ENCODE measurements around the gene PPFIBP2. TPM values are rescaled to one million over a fixed set of nuclear protein-coding genes. Genes with fewer than 3 reads are reported as not detected.

Gene PPFIBP2
- total RNA-seq, 1 donor from 2014 or later: 65.8 TPM

- Histone ChIP-seq H3K27ac (ENCODE audit: low read depth, low read length) (peak overlapping the region; percentile 13), H3K36me3 (ENCODE audit: control insufficient read depth in 3 of 3, insufficient read depth in 3 of 3, low read length in 3 of 3) (peaks cover 16 to 21% (median 18%) of the 10 kb centered on the region in 3 donors), H3K27me3 (ENCODE audit: control insufficient read depth in 3 of 3, insufficient read depth in 3 of 3, low read length in 3 of 3) (no peaks in the 10 kb centered on the region), H3K4me3 (ENCODE audit: low read length in 3 of 3) (no peak overlapping the region), H3K9ac (ENCODE audit: low read depth in 1 of 3, low read length in 3 of 3) (no peak overlapping the region), H3K4me1 (ENCODE audit: control insufficient read depth in 3 of 3, insufficient read depth in 3 of 3, low read length in 3 of 3) (peaks cover 0 to 29% (median 15%) of the 10 kb centered on the region in 3 donors), H3K9me3 (ENCODE audit: control insufficient read depth in 3 of 3, low read length in 3 of 3) (no peaks in the 10 kb centered on the region)
Observed at GRCh38 chr11:7612056-7612660, 98.4 kb downstream of the PPFIBP2 start.

GRCh38 chr11:7612661-7613393 is 99.0 kb downstream of the PPFIBP2 start:
- H3K36me3 ChIP-seq (ENCODE audit: control insufficient read depth in 3 of 3, insufficient read depth in 3 of 3, low read length in 3 of 3): peaks cover 18 to 27% (median 21%) of the 10 kb centered on the region in 3 donors
- H3K9me3 ChIP-seq (ENCODE audit: control insufficient read depth in 3 of 3, low read length in 3 of 3): no peaks in the 10 kb centered on the region
- H3K4me3 ChIP-seq (ENCODE audit: low read length in 3 of 3): no peak overlapping the region
- H3K27me3 ChIP-seq (ENCODE audit: control insufficient read depth in 3 of 3, insufficient read depth in 3 of 3, low read length in 3 of 3): no peaks in the 10 kb centered on the region
- peak overlapping the region; percentile 13 for H3K27ac ChIP-seq (ENCODE audit: low read depth, low read length)
- H3K9ac ChIP-seq (ENCODE audit: low read depth in 1 of 3, low read length in 3 of 3): peak overlapping the region in 1 of 3 donors; percentile 10
- peaks cover 0 to 29% (median 15%) of the 10 kb centered on the region in 3 donors for H3K4me1 ChIP-seq (ENCODE audit: control insufficient read depth in 3 of 3, insufficient read depth in 3 of 3, low read length in 3 of 3)

GRCh38 chr11:7613394-7613720 is 99.6 kb downstream of the PPFIBP2 start:
- no peak overlapping the region for H3K27ac ChIP-seq (ENCODE audit: low read depth, low read length)
- peaks cover 0 to 31% (median 15%) of the 10 kb centered on the region in 3 donors for H3K4me1 ChIP-seq (ENCODE audit: control insufficient read depth in 3 of 3, insufficient read depth in 3 of 3, low read length in 3 of 3)
- peaks cover 20 to 32% (median 21%) of the 10 kb centered on the region in 3 donors for H3K36me3 ChIP-seq (ENCODE audit: control insufficient read depth in 3 of 3, insufficient read depth in 3 of 3, low read length in 3 of 3)
- H3K4me3 ChIP-seq (ENCODE audit: low read length in 3 of 3): no peak overlapping the region
- peak overlapping the region in 1 of 3 donors; percentile 10 for H3K9ac ChIP-seq (ENCODE audit: low read depth in 1 of 3, low read length in 3 of 3)
- H3K9me3 ChIP-seq (ENCODE audit: control insufficient read depth in 3 of 3, low read length in 3 of 3): no peaks in the 10 kb centered on the region
- no peaks in the 10 kb centered on the region for H3K27me3 ChIP-seq (ENCODE audit: control insufficient read depth in 3 of 3, insufficient read depth in 3 of 3, low read length in 3 of 3)

GRCh38 chr11:7614656-7615055 is 100.9 kb downstream of the PPFIBP2 start:
- Histone ChIP-seq H3K36me3 (ENCODE audit: control insufficient read depth in 3 of 3, insufficient read depth in 3 of 3, low read length in 3 of 3) (peaks cover 20 to 38% (median 21%) of the 10 kb centered on the region in 3 donors), H3K9ac (ENCODE audit: low read depth in 1 of 3, low read length in 3 of 3) (no peak overlapping the region), H3K4me3 (ENCODE audit: low read length in 3 of 3) (no peak overlapping the region), H3K27me3 (ENCODE audit: control insufficient read depth in 3 of 3, insufficient read depth in 3 of 3, low read length in 3 of 3) (no peaks in the 10 kb centered on the region), H3K9me3 (ENCODE audit: control insufficient read depth in 3 of 3, low read length in 3 of 3) (no peaks in the 10 kb centered on the region), H3K4me1 (ENCODE audit: control insufficient read depth in 3 of 3, insufficient read depth in 3 of 3, low read length in 3 of 3) (peaks cover 0 to 28% (median 8%) of the 10 kb centered on the region in 3 donors), H3K27ac (ENCODE audit: low read depth, low read length) (no peak overlapping the region)

- H3K9ac ChIP-seq (ENCODE audit: low read depth in 1 of 3, low read length in 3 of 3): no peak overlapping the region
- H3K4me3 ChIP-seq (ENCODE audit: low read length in 3 of 3): no peak overlapping the region
- peaks cover 16 to 39% (median 28%) of the 10 kb centered on the region in 3 donors for H3K36me3 ChIP-seq (ENCODE audit: control insufficient read depth in 3 of 3, insufficient read depth in 3 of 3, low read length in 3 of 3)
- no peaks in the 10 kb centered on the region for H3K9me3 ChIP-seq (ENCODE audit: control insufficient read depth in 3 of 3, low read length in 3 of 3)
- no peak overlapping the region for H3K27ac ChIP-seq (ENCODE audit: low read depth, low read length)
- H3K4me1 ChIP-seq (ENCODE audit: control insufficient read depth in 3 of 3, insufficient read depth in 3 of 3, low read length in 3 of 3): peaks cover 0 to 20% (median 8%) of the 10 kb centered on the region in 3 donors
- H3K27me3 ChIP-seq (ENCODE audit: control insufficient read depth in 3 of 3, insufficient read depth in 3 of 3, low read length in 3 of 3): no peaks in the 10 kb centered on the region
Observed at GRCh38 chr11:7617032-7617431, 103.2 kb downstream of the PPFIBP2 start.

GRCh38 chr11:7619322-7619721 is 105.5 kb downstream of the PPFIBP2 start:
- Histone ChIP-seq H3K27ac (ENCODE audit: low read depth, low read length) (no peak overlapping the region), H3K36me3 (ENCODE audit: control insufficient read depth in 3 of 3, insufficient read depth in 3 of 3, low read length in 3 of 3) (peaks cover 31 to 46% (median 37%) of the 10 kb centered on the region in 3 donors), H3K9ac (ENCODE audit: low read depth in 1 of 3, low read length in 3 of 3) (no peak overlapping the region), H3K27me3 (ENCODE audit: control insufficient read depth in 3 of 3, insufficient read depth in 3 of 3, low read length in 3 of 3) (no peaks in the 10 kb centered on the region), H3K9me3 (ENCODE audit: control insufficient read depth in 3 of 3, low read length in 3 of 3) (no peaks in the 10 kb centered on the region), H3K4me1 (ENCODE audit: control insufficient read depth in 3 of 3, insufficient read depth in 3 of 3, low read length in 3 of 3) (peaks cover 0 to 4% (median 0%) of the 10 kb centered on the region in 3 donors), H3K4me3 (ENCODE audit: low read length in 3 of 3) (no peak overlapping the region)

GRCh38 chr11:7621090-7621489 is 107.3 kb downstream of the PPFIBP2 start:
- peaks cover 0 to 4% (median 0%) of the 10 kb centered on the region in 3 donors for H3K4me1 ChIP-seq (ENCODE audit: control insufficient read depth in 3 of 3, insufficient read depth in 3 of 3, low read length in 3 of 3)
- no peak overlapping the region for H3K9ac ChIP-seq (ENCODE audit: low read depth in 1 of 3, low read length in 3 of 3)
- no peak overlapping the region for H3K4me3 ChIP-seq (ENCODE audit: low read length in 3 of 3)
- H3K9me3 ChIP-seq (ENCODE audit: control insufficient read depth in 3 of 3, low read length in 3 of 3): no peaks in the 10 kb centered on the region
- H3K27me3 ChIP-seq (ENCODE audit: control insufficient read depth in 3 of 3, insufficient read depth in 3 of 3, low read length in 3 of 3): no peaks in the 10 kb centered on the region
- peaks cover 42 to 59% (median 45%) of the 10 kb centered on the region in 3 donors for H3K36me3 ChIP-seq (ENCODE audit: control insufficient read depth in 3 of 3, insufficient read depth in 3 of 3, low read length in 3 of 3)
- no peak overlapping the region for H3K27ac ChIP-seq (ENCODE audit: low read depth, low read length)

GRCh38 chr11:7621554-7621953 is 107.8 kb downstream of the PPFIBP2 start:
- Histone ChIP-seq H3K9me3 (ENCODE audit: control insufficient read depth in 3 of 3, low read length in 3 of 3) (no peaks in the 10 kb centered on the region), H3K9ac (ENCODE audit: low read depth in 1 of 3, low read length in 3 of 3) (no peak overlapping the region), H3K27me3 (ENCODE audit: control insufficient read depth in 3 of 3, insufficient read depth in 3 of 3, low read length in 3 of 3) (no peaks in the 10 kb centered on the region), H3K36me3 (ENCODE audit: control insufficient read depth in 3 of 3, insufficient read depth in 3 of 3, low read length in 3 of 3) (peaks cover 42 to 60% (median 47%) of the 10 kb centered on the region in 3 donors), H3K27ac (ENCODE audit: low read depth, low read length) (no peak overlapping the region), H3K4me1 (ENCODE audit: control insufficient read depth in 3 of 3, insufficient read depth in 3 of 3, low read length in 3 of 3) (peaks cover 0 to 4% (median 0%) of the 10 kb centered on the region in 3 donors), H3K4me3 (ENCODE audit: low read length in 3 of 3) (no peak overlapping the region)

GRCh38 chr11:7622721-7623120 is 108.9 kb downstream of the PPFIBP2 start:
- H3K36me3 ChIP-seq (ENCODE audit: control insufficient read depth in 3 of 3, insufficient read depth in 3 of 3, low read length in 3 of 3): peaks cover 41 to 56% (median 45%) of the 10 kb centered on the region in 3 donors
- H3K9ac ChIP-seq (ENCODE audit: low read depth in 1 of 3, low read length in 3 of 3): no peak overlapping the region
- H3K27ac ChIP-seq (ENCODE audit: low read depth, low read length): no peak overlapping the region
- no peaks in the 10 kb centered on the region for H3K9me3 ChIP-seq (ENCODE audit: control insufficient read depth in 3 of 3, low read length in 3 of 3)
- H3K4me3 ChIP-seq (ENCODE audit: low read length in 3 of 3): no peak overlapping the region
- peaks cover 0 to 4% (median 0%) of the 10 kb centered on the region in 3 donors for H3K4me1 ChIP-seq (ENCODE audit: control insufficient read depth in 3 of 3, insufficient read depth in 3 of 3, low read length in 3 of 3)
- no peaks in the 10 kb centered on the region for H3K27me3 ChIP-seq (ENCODE audit: control insufficient read depth in 3 of 3, insufficient read depth in 3 of 3, low read length in 3 of 3)

- H3K4me3 ChIP-seq (ENCODE audit: low read length in 3 of 3): no peak overlapping the region
- peaks cover 60 to 73% (median 63%) of the 10 kb centered on the region in 3 donors for H3K36me3 ChIP-seq (ENCODE audit: control insufficient read depth in 3 of 3, insufficient read depth in 3 of 3, low read length in 3 of 3)
- peaks cover 5 to 22% (median 12%) of the 10 kb centered on the region in 3 donors for H3K4me1 ChIP-seq (ENCODE audit: control insufficient read depth in 3 of 3, insufficient read depth in 3 of 3, low read length in 3 of 3)
- no peaks in the 10 kb centered on the region for H3K9me3 ChIP-seq (ENCODE audit: control insufficient read depth in 3 of 3, low read length in 3 of 3)
- no peak overlapping the region for H3K9ac ChIP-seq (ENCODE audit: low read depth in 1 of 3, low read length in 3 of 3)
- H3K27ac ChIP-seq (ENCODE audit: low read depth, low read length): peak overlapping the region; percentile 28
- no peaks in the 10 kb centered on the region for H3K27me3 ChIP-seq (ENCODE audit: control insufficient read depth in 3 of 3, insufficient read depth in 3 of 3, low read length in 3 of 3)
Observed at GRCh38 chr11:7628660-7629059, 114.9 kb downstream of the PPFIBP2 start.
